ENCODE measurements around the gene CMTM5. TPM values are rescaled to one million over a fixed set of nuclear protein-coding genes. Genes with fewer than 3 reads are reported as not detected.

CMTM5 gene
- total RNA-seq, 1 donor from 2014 or later = 0.26 TPM

GRCh38 chr14:23428686-23429495 lies 52.0 kb downstream of the CMTM5 start:
- Mint-ChIP-seq H3K36me3 (ENCODE audit: low read depth, unreplicated experiment) (peaks cover 3% of the 10 kb centered on the region), H3K4me3 (ENCODE audit: unreplicated experiment) (no peak overlapping the region), H3K9me3 (ENCODE audit: unreplicated experiment) (no peaks in the 10 kb centered on the region), H3K4me1 (ENCODE audit: unreplicated experiment) (peaks cover 6% of the 10 kb centered on the region), H3K27ac (ENCODE audit: unreplicated experiment) (no peak overlapping the region), H3K27me3 (ENCODE audit: unreplicated experiment) (peaks cover 12% of the 10 kb centered on the region)
- DNase-seq (ENCODE audit: low spot score) = no peak
- TF ChIP-seq CTCF (IDR thresholded peaks at IDR 0.05; ENCODE audit: unreplicated experiment) = no peak

Small RNAs within 50 kb of the gene (microRNA-seq; reads per million reads assigned to microRNA genes)
- gene MIR208A (ENCODE audit: unreplicated experiment) = 5.1 reads per million, percentile 49 among the genes with 10 or more reads in this experiment
- gene MIR208B (ENCODE audit: unreplicated experiment) = 0.42 reads per million

Other genes starting within 250 kb of the CMTM5 start
- gene SLC7A8, start 193.4 kb upstream of the CMTM5 start, total RNA-seq (ENCODE audit: unreplicated experiment) = 24.3 TPM
- gene RNF212B, start 139.1 kb upstream of the CMTM5 start, total RNA-seq (ENCODE audit: unreplicated experiment) = not detected
- 21.7 TPM for gene HOMEZ, start 90.9 kb upstream of the CMTM5 start, total RNA-seq (ENCODE audit: unreplicated experiment)
- gene PPP1R3E, start 74.2 kb upstream of the CMTM5 start, total RNA-seq (ENCODE audit: unreplicated experiment) = 8.4 TPM
- 22.0 TPM for gene BCL2L2, start 70.2 kb upstream of the CMTM5 start, total RNA-seq (ENCODE audit: unreplicated experiment)
- gene PABPN1, start 55.6 kb upstream of the CMTM5 start, total RNA-seq (ENCODE audit: unreplicated experiment) = 191 TPM
- 35.3 TPM for gene SLC22A17, start 24.2 kb upstream of the CMTM5 start, total RNA-seq (ENCODE audit: unreplicated experiment)
- gene EFS, start 11.9 kb upstream of the CMTM5 start, total RNA-seq (ENCODE audit: unreplicated experiment) = 17.8 TPM
- not detected for gene IL25, start 4.2 kb upstream of the CMTM5 start, total RNA-seq (ENCODE audit: unreplicated experiment)
- gene MYH6, start 31.2 kb downstream of the CMTM5 start, total RNA-seq (ENCODE audit: unreplicated experiment) = 1.6 TPM
- 0.18 TPM for gene MYH7, start 58.6 kb downstream of the CMTM5 start, total RNA-seq (ENCODE audit: unreplicated experiment)
- gene NGDN, start 92.7 kb downstream of the CMTM5 start, total RNA-seq (ENCODE audit: unreplicated experiment) = 37.7 TPM
- gene ZFHX2, start 174.7 kb downstream of the CMTM5 start, total RNA-seq (ENCODE audit: unreplicated experiment) = 12.7 TPM
- gene THTPA, start 179.2 kb downstream of the CMTM5 start, total RNA-seq (ENCODE audit: unreplicated experiment) = 6.9 TPM
- gene AP1G2, start 190.7 kb downstream of the CMTM5 start, total RNA-seq (ENCODE audit: unreplicated experiment) = 134 TPM
- 0.64 TPM for gene JPH4, start 201.7 kb downstream of the CMTM5 start, total RNA-seq (ENCODE audit: unreplicated experiment)